GM21367 (cell line): ENCODE data around the gene RMDN2.

Experiments used
- ATAC-seq: cut with Tn5 transposase; IDR thresholded peaks from one replicate; pipeline ENCODE4 v1.9.1; 2021; ENCODE audit not compliant: unreplicated experiment

RMDN2 gene

GRCh38 chr2:37897511-37897910 lies 27.6 kb upstream of the RMDN2 start:
- no peak for ATAC-seq

DNA sequence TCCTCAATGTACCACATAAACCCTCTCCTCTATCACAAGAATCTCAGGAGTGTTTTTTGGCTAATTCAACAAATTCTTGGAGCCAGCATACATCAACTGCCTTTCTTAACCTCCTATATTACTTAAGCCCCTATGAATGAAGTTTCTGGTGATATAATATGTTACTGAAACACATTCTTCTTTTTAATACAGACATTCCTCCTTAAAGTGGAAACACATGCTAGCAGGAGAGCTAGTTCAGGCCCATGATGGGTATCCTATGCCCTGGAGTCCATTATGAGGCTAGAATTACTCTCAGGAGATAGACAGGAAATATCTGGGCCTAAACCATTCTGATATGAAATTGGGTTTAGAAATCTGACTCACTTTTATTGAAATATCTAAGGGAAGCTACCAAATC lies 26.6 kb upstream of the RMDN2 start:
- no peak for ATAC-seq

DNA sequence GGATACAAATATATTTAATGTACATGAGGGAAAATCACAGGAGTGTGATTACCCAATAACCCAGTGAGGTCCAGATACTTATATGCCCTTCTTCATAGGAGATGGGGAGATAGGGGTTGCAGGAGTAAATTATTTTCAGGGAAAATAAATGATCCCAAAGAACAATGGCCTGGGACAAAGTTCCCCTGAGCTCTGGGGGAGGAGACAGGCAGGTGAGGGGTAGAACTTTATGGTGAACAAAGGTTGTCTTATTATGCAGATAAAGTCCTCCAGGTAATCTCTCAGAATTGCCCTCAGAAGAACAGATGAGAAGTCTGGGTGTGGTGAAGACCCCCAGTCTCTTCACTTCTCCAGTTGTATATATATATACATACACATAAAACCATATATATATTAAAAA lies 22.1 kb upstream of the RMDN2 start:
- no peak for ATAC-seq

DNA sequence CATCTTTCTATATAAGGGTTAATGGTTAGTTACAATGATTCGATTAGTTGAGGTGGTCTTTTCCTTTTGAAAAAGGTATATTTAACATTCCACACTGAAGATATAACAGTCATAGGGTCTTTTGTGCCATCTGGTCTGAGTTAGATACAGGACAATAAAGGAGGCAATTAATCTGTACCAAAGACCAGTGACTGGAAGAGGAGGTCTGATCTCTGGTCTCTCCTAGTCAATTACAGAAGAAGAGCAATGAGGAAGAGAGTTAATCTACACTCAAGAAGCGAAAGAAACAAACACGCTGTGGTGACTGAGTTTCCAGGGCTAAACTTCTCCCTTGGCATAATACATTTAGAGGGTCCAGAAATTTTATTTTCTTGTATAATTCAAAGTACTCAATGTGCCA lies 20.7 kb upstream of the RMDN2 start:
- no peak for ATAC-seq

DNA sequence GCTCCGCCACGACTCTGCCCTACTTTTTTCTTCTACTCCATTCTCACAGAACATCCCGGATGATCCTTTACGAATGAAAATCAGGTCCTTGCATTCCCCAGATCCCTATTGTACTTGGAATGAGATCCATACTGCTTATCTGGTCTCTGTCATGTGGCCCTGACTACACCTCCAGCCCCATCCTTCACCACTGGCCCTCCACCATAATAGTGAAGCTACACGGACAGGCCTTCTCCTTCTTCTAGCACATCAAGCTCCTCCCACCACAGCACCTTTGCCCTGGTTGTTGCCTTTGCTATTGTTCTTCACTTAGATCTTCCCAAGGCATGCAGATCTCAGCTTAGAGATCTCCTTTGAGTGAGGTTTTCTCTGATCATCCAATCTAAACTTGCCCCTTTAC lies 20.1 kb upstream of the RMDN2 start:
- no peak for ATAC-seq

GRCh38 chr2:37906131-37906530 lies 19.0 kb upstream of the RMDN2 start:
- ATAC-seq, result no peak

GRCh38 chr2:37907501-37908225 lies 17.4 kb upstream of the RMDN2 start:
- ATAC-seq, result no peak

- ATAC-seq, result no peak
Measured at GRCh38 chr2:37911296-37911873, 13.7 kb upstream of the RMDN2 start.

GRCh38 chr2:37912056-37912455 lies 13.0 kb upstream of the RMDN2 start:
- no peak for ATAC-seq

- no peak for ATAC-seq
Measured at GRCh38 chr2:37912616-37913015, 12.5 kb upstream of the RMDN2 start.

DNA sequence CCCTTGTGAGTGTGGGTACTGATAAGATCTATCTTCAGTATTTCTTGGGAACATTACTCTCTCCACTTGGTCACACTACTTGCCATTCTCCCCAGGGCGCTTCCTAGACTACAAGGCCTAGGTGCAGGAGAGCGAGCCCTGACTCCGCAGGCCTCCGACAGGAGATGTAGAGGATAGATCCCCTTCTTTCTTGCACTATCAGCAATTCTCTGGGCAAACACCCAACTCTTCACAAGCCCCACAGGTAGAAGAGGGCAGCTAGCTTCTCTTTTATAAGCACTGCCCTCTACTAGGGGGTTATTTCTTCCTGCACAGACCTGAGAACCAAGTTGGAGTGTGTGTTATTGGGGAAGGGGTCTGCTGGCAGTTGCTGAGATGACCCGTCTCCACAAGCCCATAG lies 10.7 kb upstream of the RMDN2 start:
- ATAC-seq, result no peak

GRCh38 chr2:37915773-37916172 lies 9.3 kb upstream of the RMDN2 start:
- no peak for ATAC-seq

GRCh38 chr2:37916512-37917082 lies 8.5 kb upstream of the RMDN2 start:
- no peak for ATAC-seq

DNA sequence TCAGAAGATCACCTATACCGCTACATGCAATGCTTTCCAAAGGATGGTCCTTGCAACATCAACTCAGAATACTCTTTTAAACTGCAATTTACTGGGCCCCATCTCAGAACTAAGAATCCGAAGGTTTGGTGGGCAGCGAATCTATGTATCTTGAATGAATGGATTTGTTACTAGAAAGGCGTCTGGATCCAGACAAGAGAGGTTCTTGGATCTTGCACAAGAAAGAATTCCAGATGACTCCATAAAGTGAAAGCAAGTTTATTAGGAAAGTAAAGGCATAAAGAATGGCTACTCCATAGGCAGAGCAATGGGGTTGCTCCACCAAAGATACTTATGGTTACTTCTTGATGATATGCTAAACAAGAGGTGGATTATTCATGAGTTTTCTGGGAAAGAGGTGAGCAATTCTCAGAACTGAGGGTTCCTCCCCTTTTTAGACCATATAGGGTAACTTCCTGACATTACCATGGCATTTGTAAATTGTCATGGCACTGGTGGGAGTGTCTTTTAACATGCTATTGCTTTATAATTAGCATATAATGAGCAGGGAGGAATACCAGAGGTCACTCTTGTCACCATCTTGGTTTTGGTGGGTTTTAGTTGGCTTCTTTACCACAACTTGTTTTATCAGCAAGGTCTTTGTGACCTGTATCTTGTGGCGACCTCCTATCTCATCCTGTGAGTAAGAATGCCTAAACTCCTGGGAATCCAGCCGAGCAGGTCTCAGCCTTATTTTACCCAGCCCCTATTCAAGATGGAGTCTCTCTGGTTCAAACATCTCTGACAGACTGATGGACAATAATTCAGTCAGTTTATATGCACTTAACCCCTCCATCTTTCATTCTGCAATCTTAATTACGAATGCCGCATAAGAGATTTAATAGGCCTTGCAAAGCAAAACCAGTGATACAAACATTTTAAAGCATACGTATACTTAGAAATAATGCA lies 7.5 kb upstream of the RMDN2 start:
- no peak for ATAC-seq

GRCh38 chr2:37918742-37919186 lies 6.3 kb upstream of the RMDN2 start:
- ATAC-seq, result no peak

DNA sequence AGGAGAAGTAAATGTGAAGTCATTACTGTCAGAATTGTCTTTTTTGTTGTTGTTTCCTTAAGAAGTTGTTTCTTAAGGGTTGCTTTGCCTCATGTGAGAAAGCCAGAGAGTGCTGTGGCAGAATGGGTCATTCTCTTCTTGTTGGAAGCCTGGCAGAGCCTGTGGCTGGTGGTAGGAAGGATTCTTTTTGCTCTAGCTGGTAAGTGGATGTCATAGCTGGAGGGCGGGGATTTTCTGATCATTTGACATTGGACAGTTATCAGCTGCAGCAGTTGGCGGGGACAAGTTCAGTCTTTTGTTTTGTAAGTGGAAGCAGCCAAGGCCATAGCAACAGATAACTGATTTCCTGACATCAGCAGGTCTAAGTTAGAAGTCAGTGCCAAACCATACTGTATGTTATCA lies 5.5 kb upstream of the RMDN2 start:
- no peak for ATAC-seq

DNA sequence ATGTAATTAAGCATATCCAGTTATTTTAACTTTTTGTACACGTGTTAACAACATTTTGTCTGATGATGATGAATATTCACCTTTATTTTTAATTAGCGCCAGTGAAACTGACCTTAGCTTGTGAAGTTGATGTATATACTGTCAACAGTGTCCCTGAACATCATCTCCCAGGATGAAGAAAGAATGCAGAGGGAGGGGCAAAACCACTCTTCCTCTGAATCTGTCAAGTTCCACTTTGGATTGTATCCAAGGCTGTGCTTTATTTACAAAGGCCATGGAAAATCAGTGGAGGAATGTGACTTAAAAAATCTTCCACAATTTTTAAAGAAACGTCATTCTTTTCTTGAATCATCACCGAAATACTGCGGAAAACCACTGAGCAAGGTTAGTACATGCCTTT lies 4.5 kb upstream of the RMDN2 start:
- ATAC-seq, result no peak

DNA sequence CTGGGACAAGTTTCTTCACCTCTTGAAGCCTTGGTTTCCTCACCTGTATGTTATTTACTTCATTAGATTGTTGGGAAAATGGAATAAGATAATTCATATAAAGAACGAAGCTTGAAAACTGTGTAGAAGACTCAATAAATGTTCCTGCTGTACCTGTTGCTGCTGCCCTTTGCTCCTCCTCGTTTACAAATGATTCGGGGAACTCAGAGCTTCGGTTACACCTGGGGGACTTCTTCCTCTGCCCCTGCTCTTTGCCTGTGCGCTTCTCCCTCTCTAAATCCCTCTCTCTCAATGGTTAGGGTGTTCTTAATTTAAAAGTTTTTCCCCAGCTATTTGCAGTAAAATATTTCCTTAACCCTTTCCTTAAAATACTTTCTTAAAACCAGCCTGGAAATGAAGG lies 3.3 kb upstream of the RMDN2 start:
- no peak for ATAC-seq

- no peak for ATAC-seq
Measured at GRCh38 chr2:37923308-37924055, 1.6 kb upstream of the RMDN2 start.

DNA sequence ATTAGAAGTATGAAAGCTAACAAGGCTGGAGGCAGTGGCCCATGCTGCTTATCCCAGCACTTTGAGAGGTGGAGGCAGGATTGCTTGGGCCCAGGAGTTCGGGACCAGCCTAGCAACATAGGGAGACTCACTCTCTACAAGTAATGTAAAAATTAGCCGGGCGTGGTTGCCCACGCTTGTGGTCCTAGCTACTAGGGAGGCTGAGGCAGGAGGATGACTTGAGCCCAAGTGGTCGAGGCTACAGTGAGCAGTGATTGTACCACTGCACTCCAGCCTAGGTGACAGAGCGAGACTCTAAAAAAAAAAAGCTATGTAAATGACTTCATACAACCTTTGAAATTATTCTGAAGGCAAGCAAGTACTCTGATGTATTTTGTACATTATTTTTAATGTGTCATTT lies 1.5 kb downstream of the RMDN2 start:
- no peak for ATAC-seq

GRCh38 chr2:37928377-37928776 lies 3.3 kb downstream of the RMDN2 start:
- ATAC-seq, result no peak
